GM21381 (cell line): ENCODE results near the gene GOPC.

ENCODE experiments used
- ATAC-seq: cut with Tn5 transposase; IDR thresholded peaks from one replicate; pipeline ENCODE4 v1.9.1; 2021; ENCODE audit warnings: mild to moderate bottlenecking, moderate library complexity; ENCODE audit not compliant: unreplicated experiment

The GOPC gene

GRCh38 chr6:117597755-117598154, 4.6 kb downstream of the GOPC start:
- ATAC-seq, result no peak

GRCh38 chr6:117595099-117595923, 7.0 kb downstream of the GOPC start:
- ATAC-seq, result no peak

DNA sequence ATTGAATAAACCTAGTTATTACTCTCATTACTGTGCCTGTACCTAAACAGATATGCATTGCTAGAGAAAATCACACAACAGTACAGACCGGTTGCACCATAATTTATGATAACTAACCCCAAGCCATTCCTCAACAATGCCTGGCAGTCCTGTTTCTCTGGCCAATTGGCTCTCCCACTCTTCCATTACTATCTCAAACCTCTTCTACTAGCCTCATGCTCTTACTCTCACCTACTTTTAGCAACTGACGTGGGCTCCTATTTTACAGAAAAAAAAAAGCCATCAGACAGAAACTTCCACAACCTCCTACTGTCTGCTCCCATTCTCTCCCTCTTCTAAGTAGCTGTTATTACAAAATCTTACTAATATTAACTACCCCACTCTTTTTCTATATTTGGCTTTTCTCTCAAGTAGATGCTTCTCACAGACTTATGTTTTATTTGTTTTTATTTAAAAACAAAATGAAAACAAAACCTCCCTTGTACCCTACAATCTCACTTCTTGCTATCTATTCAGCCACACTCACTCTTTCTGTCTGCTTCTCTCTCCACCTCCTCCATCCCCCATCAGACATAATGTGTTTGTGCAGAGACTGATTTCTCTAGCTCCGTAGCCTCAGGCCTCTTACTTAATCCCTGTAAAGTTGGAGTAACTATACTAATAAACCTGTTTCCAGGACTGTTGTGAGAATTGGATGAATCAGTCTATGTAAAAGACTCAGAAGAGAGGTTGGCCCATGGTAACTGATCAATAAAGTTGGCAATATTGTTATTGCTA, 9.1 kb downstream of the GOPC start:
- no peak for ATAC-seq

- ATAC-seq, result no peak
Measured at GRCh38 chr6:117591405-117591804, 10.9 kb downstream of the GOPC start.

DNA sequence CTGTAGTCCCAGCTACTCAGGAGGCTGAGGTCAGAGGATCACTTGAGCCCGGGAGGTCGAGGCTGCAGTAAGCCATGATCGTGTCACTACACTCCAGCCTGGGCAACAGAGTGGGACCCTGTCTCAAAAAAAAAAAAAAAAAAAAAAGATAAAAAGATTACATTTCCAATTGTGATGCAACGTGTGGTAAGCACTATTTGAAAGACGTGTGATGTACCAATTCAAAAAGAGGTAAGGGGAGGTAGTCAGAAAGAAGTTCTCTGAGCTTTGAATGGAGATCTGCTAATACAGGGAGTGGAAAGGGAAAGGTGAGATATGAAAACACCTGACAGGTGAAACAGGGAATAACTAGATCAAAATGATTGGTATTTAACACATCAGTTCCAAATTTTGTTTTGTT, 11.9 kb downstream of the GOPC start:
- ATAC-seq, result no peak

GRCh38 chr6:117585647-117586046, 16.7 kb downstream of the GOPC start:
- ATAC-seq, result no peak

GRCh38 chr6:117574198-117574597, 28.1 kb downstream of the GOPC start:
- ATAC-seq, result no peak

DNA sequence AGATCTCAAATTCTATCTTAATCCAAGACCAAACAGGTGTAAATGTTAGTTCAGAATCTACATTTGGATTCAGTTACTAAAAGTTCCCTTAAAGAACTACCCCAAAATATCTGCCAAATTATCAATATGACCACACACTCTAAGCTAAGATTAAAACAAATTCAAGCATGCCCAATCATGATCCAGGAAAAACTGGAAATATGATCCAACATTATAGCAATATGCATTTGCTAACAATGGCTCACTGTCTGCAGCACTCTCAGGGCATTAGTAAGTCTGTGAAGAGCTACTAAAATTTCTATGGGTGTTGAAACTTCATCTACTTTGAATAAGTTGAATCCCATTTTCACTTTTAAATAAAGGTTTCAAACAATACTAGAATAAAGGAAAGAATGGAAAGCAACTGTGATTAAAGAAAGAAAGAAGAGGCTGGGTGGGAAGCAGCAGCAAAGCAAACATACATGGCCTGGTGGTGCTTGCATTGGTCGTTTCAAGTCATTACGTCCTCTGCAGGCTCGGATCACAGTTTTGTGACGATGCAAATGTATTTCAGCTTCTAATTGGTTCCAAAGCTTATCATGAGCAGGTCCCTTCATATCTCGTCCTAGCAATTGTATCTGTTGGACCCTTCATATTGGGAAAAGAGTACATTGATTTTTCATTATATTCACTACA, 29.2 kb downstream of the GOPC start:
- no peak for ATAC-seq

- no peak for ATAC-seq
Measured at GRCh38 chr6:117568831-117569410, 33.4 kb downstream of the GOPC start.

- no peak for ATAC-seq
Measured at GRCh38 chr6:117568247-117568646, 34.1 kb downstream of the GOPC start.

DNA sequence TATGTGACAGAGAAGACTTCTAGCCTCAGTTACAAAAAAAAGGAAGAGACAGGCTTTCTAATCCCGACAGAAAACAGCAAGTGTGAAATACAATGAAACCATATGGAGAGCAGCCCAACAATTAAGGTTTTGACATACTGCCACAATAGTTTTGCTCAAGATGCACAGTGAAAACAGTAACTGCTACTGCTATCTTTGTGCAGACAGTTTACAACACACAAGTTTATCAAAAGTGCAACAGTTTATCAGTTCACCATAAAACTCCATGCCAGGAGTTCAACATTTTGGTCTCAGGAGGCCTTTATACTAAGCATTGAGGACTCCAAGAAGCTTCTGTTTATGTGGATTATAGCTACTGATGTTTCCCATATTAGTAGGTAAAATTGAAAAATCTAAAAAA, 37.6 kb downstream of the GOPC start:
- no peak for ATAC-seq

GRCh38 chr6:117561128-117561527, 41.2 kb downstream of the GOPC start:
- ATAC-seq, result no peak

DNA sequence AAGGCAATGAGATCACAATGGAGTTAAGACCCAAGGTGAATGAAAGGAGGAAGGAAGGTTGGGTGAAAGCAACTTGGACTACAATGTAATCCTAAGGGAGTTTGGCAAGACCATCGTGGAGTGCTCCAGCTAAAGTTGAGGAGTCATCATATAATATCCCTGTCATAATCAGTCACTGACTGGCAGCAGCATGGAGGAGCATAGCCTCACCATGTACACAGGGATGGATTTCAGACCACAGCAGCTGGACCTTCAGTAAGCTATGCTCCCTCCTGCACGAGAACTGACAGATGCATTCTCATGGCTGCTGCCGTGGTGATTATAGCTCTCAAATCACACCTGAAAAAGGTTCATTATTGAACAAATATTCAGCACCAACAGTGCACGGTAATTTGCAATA, 43.0 kb downstream of the GOPC start:
- no peak for ATAC-seq

DNA sequence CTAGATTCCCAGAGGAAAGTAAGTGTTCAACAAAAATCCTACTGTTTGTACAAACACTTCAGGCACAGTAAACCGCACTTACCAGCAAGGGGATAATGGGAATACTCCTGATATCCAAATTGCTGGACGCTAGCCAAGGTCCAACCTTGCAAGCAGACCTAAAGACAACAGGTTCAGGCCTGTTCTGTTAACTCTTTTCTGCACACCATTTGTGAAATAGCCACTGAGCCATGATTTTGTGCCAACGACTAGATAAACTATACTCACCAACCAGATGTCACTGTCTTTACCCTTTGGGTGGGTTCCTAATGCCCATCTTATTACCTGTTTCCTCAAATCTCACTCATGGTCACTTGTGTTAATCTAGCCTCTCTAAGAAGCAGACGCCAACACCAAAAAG, 43.5 kb downstream of the GOPC start:
- no peak for ATAC-seq

- no peak for ATAC-seq
Measured at GRCh38 chr6:117557951-117558350, 44.4 kb downstream of the GOPC start.

GRCh38 chr6:117555882-117556498, 46.3 kb downstream of the GOPC start:
- no peak for ATAC-seq

GRCh38 chr6:117555262-117555849, 47.0 kb downstream of the GOPC start:
- ATAC-seq, result no peak

DNA sequence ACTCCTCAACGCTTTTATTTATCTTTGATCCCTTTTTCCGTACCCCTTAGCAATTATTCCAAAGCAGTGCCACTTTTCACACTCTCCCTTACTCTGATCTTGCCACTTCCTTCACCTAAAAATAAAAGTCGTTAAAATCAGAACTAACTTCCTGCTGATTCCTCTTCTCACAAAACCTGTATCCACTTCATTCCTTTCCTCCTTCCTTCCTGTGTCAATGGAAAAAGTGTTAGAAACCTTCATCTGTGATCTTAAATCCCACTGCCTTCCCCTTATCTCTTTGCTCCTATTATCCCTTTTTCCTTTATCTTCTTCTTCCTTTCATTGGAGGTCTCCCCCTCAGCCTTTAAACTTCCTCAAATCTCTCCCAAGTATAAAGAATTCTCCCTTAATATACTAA, 49.2 kb downstream of the GOPC start:
- ATAC-seq, result no peak

DNA sequence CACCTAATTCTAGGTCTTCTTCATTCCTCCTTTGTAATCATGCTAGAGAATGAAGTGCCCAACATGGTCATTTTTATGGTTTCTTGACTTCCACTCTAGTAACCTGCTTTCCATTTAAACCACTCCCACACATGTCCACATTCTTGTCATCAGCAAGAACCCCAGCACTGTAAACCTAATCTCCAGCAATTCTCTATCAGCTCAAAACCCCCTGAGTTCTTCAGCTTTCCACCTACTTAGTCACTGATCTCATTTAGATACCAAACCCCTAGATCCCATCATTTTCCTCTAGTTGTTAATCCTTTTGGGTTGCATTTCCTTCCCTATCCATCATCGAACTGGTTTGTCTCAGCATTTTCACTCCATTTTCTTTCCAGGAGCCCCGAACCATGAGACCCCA, 49.7 kb downstream of the GOPC start:
- ATAC-seq, result no peak

DNA sequence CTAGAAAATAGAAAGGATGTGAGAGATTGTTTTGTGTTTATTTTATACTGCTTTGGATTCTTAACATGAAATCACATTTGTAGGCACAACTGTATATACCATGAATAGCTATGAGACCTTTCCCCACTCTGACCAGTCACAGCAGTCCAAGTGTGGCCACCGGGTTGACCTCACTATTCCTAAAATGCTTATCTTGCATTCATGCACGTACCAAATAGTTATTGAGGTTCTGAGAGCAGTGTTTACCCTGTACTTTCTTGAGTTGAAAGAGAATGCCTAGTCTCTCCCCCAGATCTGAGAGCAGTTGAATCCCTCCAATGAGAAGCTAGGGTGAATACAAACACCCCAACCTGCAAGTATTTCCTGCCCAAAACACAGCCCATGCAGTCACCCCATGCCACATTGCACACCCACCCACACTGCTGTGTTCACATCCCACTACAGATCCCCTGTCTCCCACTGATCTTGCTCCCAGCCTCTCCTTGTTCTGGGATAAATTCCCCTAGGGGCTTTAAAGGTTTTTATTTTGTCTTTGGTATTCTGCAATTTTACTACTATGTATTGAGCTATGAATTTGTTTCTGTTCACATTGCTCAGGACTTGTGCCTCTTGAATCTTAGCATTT, 51.6 kb downstream of the GOPC start:
- ATAC-seq, result no peak
